NK-92 treated with Interleukin-12 subunit alpha and Interleukin-12 subunit beta, amount 100 ng/mL, for 24 hours (cell line): Measurements from ENCODE around the gene LIMS3.
"Not testable (repeated sequence)": the region's sequence is repeated elsewhere in the genome, so short reads cannot be mapped to it uniquely, and the experiment has no call there.

Experiments
- DNase-seq: peaks from one replicate; lab custom pipeline; 2025; lab: John Stamatoyannopoulos, UW

LIMS3 gene

DNA sequence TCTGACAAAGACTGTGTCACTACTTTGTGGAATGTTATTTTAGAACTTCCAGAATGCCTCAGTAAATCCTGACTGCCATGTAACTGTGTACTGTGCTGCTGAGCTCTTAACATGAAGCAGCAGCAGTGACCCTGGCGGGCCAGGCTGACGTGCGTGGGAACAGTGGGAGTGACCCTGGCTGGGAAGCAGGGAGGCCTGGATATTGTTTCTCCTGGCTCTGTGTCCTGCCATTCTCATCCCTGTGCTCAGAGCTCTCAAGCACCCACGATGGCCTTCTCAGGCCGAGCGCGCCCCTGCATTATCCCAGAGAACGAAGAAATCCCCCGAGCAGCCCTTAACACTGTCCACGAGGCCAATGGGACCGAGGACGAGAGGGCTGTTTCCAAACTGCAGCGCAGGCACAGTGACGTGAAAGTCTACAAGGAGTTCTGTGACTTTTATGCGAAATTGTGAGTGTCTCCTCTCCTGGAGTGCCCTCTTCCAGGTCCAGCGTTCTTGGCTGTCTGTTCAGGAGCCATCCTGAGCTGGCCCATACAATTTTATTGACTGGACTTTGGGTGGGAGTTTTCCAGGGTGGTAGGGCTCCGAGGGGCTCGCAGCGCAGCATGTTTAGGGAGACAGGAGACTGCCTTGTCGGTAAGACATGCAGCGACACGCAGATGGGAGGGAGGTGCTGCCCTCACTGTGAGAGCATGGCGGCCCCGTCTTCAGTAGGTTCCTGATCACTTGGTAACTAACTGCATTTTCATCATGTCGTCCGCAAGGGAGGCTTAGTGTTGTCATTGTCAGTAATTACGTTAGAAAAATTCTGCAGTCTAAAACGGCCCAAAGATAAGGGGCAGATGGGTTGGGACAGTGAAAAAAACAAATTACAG lies at the start of gene LIMS3:
LIMS3 (plus strand) TSS at position 227 of the 875 bp plus-strand sequence; CDS start at position 268, 41 bp downstream.
- not testable (repeated sequence) for DNase-seq

GRCh38 chr2:109871129-109871751 lies 27.2 kb upstream of the LIMS3 start:
- not testable (repeated sequence) for DNase-seq

GRCh38 chr2:109876625-109877024 lies 21.9 kb upstream of the LIMS3 start:
- DNase-seq, result not testable (repeated sequence)

GRCh38 chr2:109882112-109882511 lies 16.4 kb upstream of the LIMS3 start:
- not testable (repeated sequence) for DNase-seq

GRCh38 chr2:109888414-109888813 lies 10.1 kb upstream of the LIMS3 start:
- DNase-seq, result not testable (repeated sequence)

- DNase-seq, result not testable (repeated sequence)
Measured at GRCh38 chr2:109889909-109890308, 8.6 kb upstream of the LIMS3 start.

DNA sequence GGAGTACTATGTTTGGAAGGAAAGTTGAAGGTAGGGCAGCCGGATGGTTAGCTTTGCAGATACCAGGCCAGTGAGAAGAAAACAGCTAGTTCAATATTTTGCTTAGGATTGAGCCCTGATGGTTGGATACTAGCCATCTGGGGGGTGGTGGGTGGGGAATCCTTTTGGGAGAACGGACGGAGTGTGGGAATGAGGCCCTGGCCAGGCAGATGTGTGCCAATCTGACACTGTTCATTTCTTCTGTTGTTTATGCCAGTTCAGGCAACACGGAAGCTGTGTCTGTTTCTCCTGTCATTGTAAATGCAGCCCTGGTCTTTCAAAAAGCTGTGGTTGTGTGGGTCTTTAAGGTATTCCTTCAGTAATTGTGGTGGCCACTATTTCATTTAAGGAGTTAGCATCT lies 7.5 kb upstream of the LIMS3 start:
- DNase-seq, result not testable (repeated sequence)

- DNase-seq, result not testable (repeated sequence)
Measured at GRCh38 chr2:109893736-109894135, 4.8 kb upstream of the LIMS3 start.

- not testable (repeated sequence) for DNase-seq
Measured at GRCh38 chr2:109894141-109894540, 4.3 kb upstream of the LIMS3 start.

- DNase-seq, result not testable (repeated sequence)
Measured at GRCh38 chr2:109895090-109895869, 3.2 kb upstream of the LIMS3 start.

- DNase-seq, result not testable (repeated sequence)
Measured at GRCh38 chr2:109896212-109896611, 2.3 kb upstream of the LIMS3 start.

- not testable (repeated sequence) for DNase-seq
Measured at GRCh38 chr2:109897769-109898461, 573 bp upstream of the LIMS3 start.

DNA sequence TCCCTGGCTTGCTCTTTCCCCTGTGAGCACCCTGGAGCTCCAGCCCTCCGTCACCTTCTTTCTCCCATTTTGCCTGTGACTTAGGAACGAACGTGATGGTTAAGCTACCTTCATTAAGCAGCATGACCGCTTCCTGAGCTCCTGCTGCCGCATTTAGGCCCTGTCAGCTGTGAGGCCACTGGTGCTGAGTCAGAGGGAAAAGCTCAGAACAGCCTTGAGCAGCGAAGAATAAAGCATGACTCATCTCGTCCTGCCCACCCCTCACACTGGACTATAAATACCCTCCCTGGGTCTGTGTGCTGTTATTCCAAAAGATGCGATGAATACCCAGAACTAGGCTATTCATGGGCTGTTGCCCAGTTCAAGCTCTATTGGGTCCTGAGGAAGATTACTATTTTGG lies 7.3 kb downstream of the LIMS3 start:
- not testable (repeated sequence) for DNase-seq

DNA sequence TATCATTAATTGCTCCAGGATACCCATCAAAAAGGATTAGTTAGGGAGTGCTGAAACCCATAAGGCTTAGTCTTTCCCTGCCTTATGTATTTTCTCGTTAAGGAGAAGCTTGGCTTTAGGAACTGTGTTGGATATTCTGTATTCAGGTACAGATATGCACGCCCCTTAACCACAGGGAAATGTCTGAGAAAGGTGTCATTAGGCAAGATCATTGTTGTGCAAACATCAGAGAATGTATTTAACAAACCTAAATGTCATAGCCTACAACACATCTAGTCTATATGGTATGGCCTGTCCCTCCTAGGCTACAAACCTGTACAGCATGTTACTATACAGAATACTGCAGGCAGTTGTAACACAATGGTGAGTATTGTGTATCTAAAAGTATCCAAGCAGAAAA lies 10.1 kb downstream of the LIMS3 start:
- not testable (repeated sequence) for DNase-seq

- DNase-seq, result not testable (repeated sequence)
Measured at GRCh38 chr2:109910789-109911188, 12.3 kb downstream of the LIMS3 start.

DNA sequence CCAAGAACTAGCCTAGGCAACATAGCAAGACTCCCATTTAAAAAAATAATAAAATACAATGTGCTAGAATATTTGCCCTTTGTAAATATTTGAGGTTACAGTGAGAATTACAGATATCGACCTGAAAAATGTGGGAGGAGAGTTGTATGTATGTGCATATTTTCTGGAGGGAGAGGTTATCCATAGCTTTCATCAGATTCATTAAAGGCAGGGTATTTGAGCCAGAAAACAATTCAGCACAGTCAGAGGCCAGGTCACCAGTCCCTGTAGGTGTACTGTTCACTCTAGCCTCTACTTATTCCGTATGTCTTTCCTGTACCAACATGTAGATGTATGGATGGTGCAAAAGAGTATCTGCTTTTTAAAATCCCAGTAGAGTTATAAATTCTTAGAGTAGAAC lies 15.4 kb downstream of the LIMS3 start:
- DNase-seq, result not testable (repeated sequence)

DNA sequence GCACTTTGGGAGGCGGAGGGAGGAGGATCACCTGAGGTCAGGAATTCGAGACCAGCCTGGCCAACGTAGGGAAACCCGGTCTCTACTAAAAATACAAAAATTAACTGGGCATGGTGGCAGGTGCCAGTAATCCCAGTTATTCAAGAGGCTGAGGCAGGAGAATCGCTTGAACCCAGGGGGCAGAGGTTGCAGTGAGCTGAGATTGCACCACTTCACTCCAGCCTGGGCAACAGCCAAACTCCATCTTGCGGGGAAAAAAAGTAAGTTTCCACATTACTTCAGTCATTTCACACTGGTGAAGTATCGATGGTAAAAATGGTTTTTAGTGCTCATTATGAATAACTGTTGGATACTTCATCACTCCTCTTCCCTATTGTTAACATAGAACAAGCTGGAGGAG lies 16.1 kb downstream of the LIMS3 start:
- DNase-seq, result not testable (repeated sequence)

GRCh38 chr2:109915830-109916229 lies 17.3 kb downstream of the LIMS3 start:
- not testable (repeated sequence) for DNase-seq

GRCh38 chr2:109920162-109920561 lies 21.7 kb downstream of the LIMS3 start:
- not testable (repeated sequence) for DNase-seq

- not testable (repeated sequence) for DNase-seq
Measured at GRCh38 chr2:109921543-109922384, 23.3 kb downstream of the LIMS3 start.

- DNase-seq, result not testable (repeated sequence)
Measured at GRCh38 chr2:109924481-109924880, 26.0 kb downstream of the LIMS3 start.
